SK-N-SH (cell line): ENCODE data around the gene FNDC3B. TPM values are rescaled to one million over a fixed set of nuclear protein-coding genes. Genes with fewer than 3 reads are reported as not detected.

Experiments used
- CTCF ChIA-PET: fragments of 300-600, 350-600 bp; formaldehyde crosslinking; extraction: SDS; loops from one replicate; lab custom pipeline; 2021; lab: Yijun Ruan, JAX
- POLR2A ChIA-PET: fragments of 350-600 bp; sonication (Branson Sonifier 250); formaldehyde crosslinking; extraction: SDS; loops from one replicate; lab custom pipeline; 2020; ENCODE audit warnings: antibody characterized with exemption, inconsistent platforms; lab: Yijun Ruan, JAX
- DNase-seq: peaks from one replicate; pipeline ENCODE4 v3.0.0; 2012
- H2AFZ ChIP-seq: fragments of 200-600 bp; sonication (generic); 2 replicates; pipeline ENCODE4 v1.8.1; 2016; ENCODE audit warnings: antibody characterized with exemption, mild to moderate bottlenecking, low read depth
- H3F3A ChIP-seq: fragments of 200-600 bp; sonication (generic); replicated peaks from 2 replicates; pipeline ENCODE3; 2016; ENCODE audit warnings: antibody characterized with exemption, mild to moderate bottlenecking; ENCODE audit not compliant: insufficient read depth
- H3K27ac ChIP-seq, 2 experiments: fragments of 200-500 bp in 1 of 2; fragments of 200-600 bp in 1 of 2; sonication (Bioruptor generic) in 1 of 2; sonication (generic), shearing (Covaris generic) in 1 of 2; 2 replicates each; pipeline versions ENCODE4 v1.5.1 to v1.6.1; 2014 to 2016; ENCODE audit warnings: low read depth in 2 of 2, inconsistent platforms in 1 of 2, low read length in 1 of 2, mild to moderate bottlenecking in 1 of 2, mixed read lengths in 1 of 2
- H3K27me3 ChIP-seq: fragments of 200-600 bp; sonication (generic), shearing (Covaris generic); 2 replicates; pipeline ENCODE4 v1.6.1; 2016; ENCODE audit warnings: mixed run types; ENCODE audit not compliant: insufficient read depth
- H3K36me3 ChIP-seq, 2 experiments: fragments of 200-500 bp in 1 of 2; fragments of 200-600 bp in 1 of 2; sonication (Bioruptor generic) in 1 of 2; sonication (generic) in 1 of 2; replicated peaks in 1 of 2; 2 replicates each; pipeline versions ENCODE3 to v1.5.1; 2014 to 2016; ENCODE audit warnings: low read length in 1 of 2, mild to moderate bottlenecking in 1 of 2; ENCODE audit not compliant: insufficient read depth in 2 of 2, control insufficient read depth in 1 of 2
- H3K4me1 ChIP-seq, 2 experiments: fragments of 200-500 bp in 1 of 2; fragments of 200-600 bp in 1 of 2; sonication (Bioruptor generic) in 1 of 2; sonication (generic), shearing (Covaris generic) in 1 of 2; 2 replicates each; pipeline versions ENCODE4 v1.5.1 to v1.6.1; 2014 to 2016; ENCODE audit warnings: low read depth in 1 of 2, low read length in 1 of 2, mixed run types in 1 of 2; ENCODE audit not compliant: insufficient read depth in 2 of 2, control insufficient read depth in 1 of 2
- H3K4me2 ChIP-seq: fragments of 200-600 bp; sonication (generic), shearing (Covaris generic); 2 replicates; pipeline ENCODE4 v1.6.1; 2017; ENCODE audit warnings: mixed run types
- H3K4me3 ChIP-seq, 2 experiments: fragments of 200-500 bp in 1 of 2; fragments of 200-600 bp in 1 of 2; sonication (Bioruptor generic) in 1 of 2; sonication (generic), shearing (Covaris generic) in 1 of 2; 2 replicates each; pipeline versions ENCODE4 v1.5.1 to v1.8.1; 2014 to 2016; ENCODE audit warnings: low read depth in 2 of 2, inconsistent platforms in 1 of 2, low read length in 1 of 2, mild to moderate bottlenecking in 1 of 2, mixed read lengths in 1 of 2, moderate library complexity in 1 of 2
- H3K79me2 ChIP-seq: fragments of 200-600 bp; sonication (generic); 2 replicates; pipeline ENCODE4 v1.8.1; 2017; ENCODE audit warnings: mild to moderate bottlenecking; ENCODE audit not compliant: insufficient read depth
- H3K9ac ChIP-seq: fragments of 200-600 bp; sonication (generic); 2 replicates; pipeline ENCODE4 v1.6.1; 2017; ENCODE audit warnings: mixed run types
- H3K9me2 ChIP-seq: fragments of 200-600 bp; sonication (generic); 2 replicates; pipeline ENCODE4 v1.6.1; 2017; ENCODE audit warnings: mixed run types
- H3K9me3 ChIP-seq: fragments of 200-600 bp; sonication (generic); 2 replicates; pipeline ENCODE4 v1.6.1; 2017; ENCODE audit warnings: mixed run types, mild to moderate bottlenecking, moderate library complexity
- H4K20me1 ChIP-seq: fragments of 200-600 bp; sonication (generic); 2 replicates; pipeline ENCODE4 v1.6.1; 2017; ENCODE audit warnings: mild to moderate bottlenecking, mixed run types; ENCODE audit not compliant: insufficient read depth
- CHD2 ChIP-seq: fragments of 150-350 bp; IDR thresholded peaks from 2 replicates; pipeline ENCODE4 v1.6.1; 2018; ENCODE audit warnings: low read length; ENCODE audit not compliant: partially characterized antibody
- ELF1 ChIP-seq: IDR thresholded peaks from 2 replicates; pipeline ENCODE4 v1.4.0; 2012
- EP300 ChIP-seq, 2 experiments: IDR thresholded peaks; 2 replicates each; pipeline versions ENCODE4 v1.4.0 to v1.6.1; 2012; ENCODE audit warnings: borderline replicate concordance in 1 of 2, low read depth in 1 of 2, low read length in 1 of 2
- EZH2phosphoT487 ChIP-seq: fragments of 200-600 bp; sonication (generic); IDR thresholded peaks from 2 replicates; pipeline ENCODE4 v1.6.1; 2017; ENCODE audit warnings: low read depth, mixed run types, mild to moderate bottlenecking, antibody characterized with exemption, moderate library complexity, borderline replicate concordance
- FOSL2 ChIP-seq: IDR thresholded peaks from 2 replicates; pipeline ENCODE4 v1.4.0; 2012; ENCODE audit warnings: low read depth, mild to moderate bottlenecking, moderate library complexity, borderline replicate concordance
- FOXM1 ChIP-seq: IDR thresholded peaks from 2 replicates; pipeline ENCODE4 v1.4.0; 2012; ENCODE audit warnings: low read depth, mild to moderate bottlenecking
- GABPA ChIP-seq: IDR thresholded peaks from 2 replicates; pipeline ENCODE4 v1.4.0; 2012; ENCODE audit warnings: low read depth, mild to moderate bottlenecking
- IRF3 ChIP-seq: fragments of 150-350 bp; IDR thresholded peaks from 2 replicates; pipeline ENCODE4 v1.6.1; 2016; ENCODE audit warnings: mild to moderate bottlenecking, low read depth, low read length
- JUND ChIP-seq: IDR thresholded peaks from 2 replicates; pipeline ENCODE4 v1.4.0; 2012
- MEF2A ChIP-seq: IDR thresholded peaks from 2 replicates; pipeline ENCODE4 v1.4.0; 2012; ENCODE audit warnings: low read depth, borderline replicate concordance
- MXI1 ChIP-seq: IDR thresholded peaks from 2 replicates; pipeline ENCODE4 v1.6.1; 2012; ENCODE audit warnings: mild to moderate bottlenecking, low read depth, low read length, improper control_type of control experiment
- NFIC ChIP-seq: IDR thresholded peaks from 2 replicates; pipeline ENCODE4 v1.4.0; 2012; ENCODE audit warnings: borderline replicate concordance
- RAD21 ChIP-seq: IDR thresholded peaks from 2 replicates; pipeline ENCODE4 v1.6.1; 2012; ENCODE audit warnings: mild to moderate bottlenecking, low read length
- RCOR1 ChIP-seq: fragments of 150-350 bp; IDR thresholded peaks from 2 replicates; pipeline ENCODE4 v1.6.1; 2017; ENCODE audit warnings: antibody characterized with exemption, low read length
- REST ChIP-seq: IDR thresholded peaks from 2 replicates; pipeline ENCODE4 v1.6.1; 2012; ENCODE audit warnings: mild to moderate bottlenecking, low read depth, low read length, moderate library complexity
- RXRA ChIP-seq: IDR thresholded peaks from 2 replicates; pipeline ENCODE4 v1.4.0; 2012; ENCODE audit warnings: low read depth, mild to moderate bottlenecking, borderline replicate concordance
- SIN3A ChIP-seq: IDR thresholded peaks from 2 replicates; pipeline ENCODE4 v1.6.1; 2012; ENCODE audit warnings: low read depth, mild to moderate bottlenecking, low read length, moderate library complexity, borderline replicate concordance
- SMC3 ChIP-seq: IDR thresholded peaks from 2 replicates; pipeline ENCODE4 v1.6.1; 2012; ENCODE audit warnings: low read depth, low read length, improper control_type of control experiment
- TCF12 ChIP-seq: IDR thresholded peaks from 2 replicates; pipeline ENCODE4 v1.4.0; 2012
- TEAD4 ChIP-seq: IDR thresholded peaks from 2 replicates; pipeline ENCODE4 v1.4.0; 2012; ENCODE audit warnings: mild to moderate bottlenecking, borderline replicate concordance; ENCODE audit not compliant: insufficient read depth
- USF2 ChIP-seq: fragments of 150-350 bp; IDR thresholded peaks from 2 replicates; pipeline ENCODE4 v1.6.1; 2017; ENCODE audit warnings: antibody characterized with exemption, low read length, low read depth, borderline replicate concordance
- WGBS: methylation state at CpG from one replicate; pipeline ENCODE4 v1.1.6; 2017; ENCODE audit warnings: low lambda C conversion rate; 5-methylcytosine and 5-hydroxymethylcytosine counted together
- polyA plus RNA-seq, 3 experiments: library from polyadenylated mRNA; depleted of rRNA; stranded (reverse); fragments of >200 nt; gene quantifications; 2 replicates each; pipeline ENCODE4 v1.2.3, GENCODE V29; 2012
- TF ChIP-seq, protein P1 (sequence below): IDR thresholded peaks from 2 replicates; pipeline ENCODE4 v1.4.0; 2012; ENCODE audit warnings: low read depth, borderline replicate concordance

Gene FNDC3B
- polyA plus RNA-seq, 1 of the 3 experiments (the other 2 are of a cell fraction): 10.4 TPM

DNA sequence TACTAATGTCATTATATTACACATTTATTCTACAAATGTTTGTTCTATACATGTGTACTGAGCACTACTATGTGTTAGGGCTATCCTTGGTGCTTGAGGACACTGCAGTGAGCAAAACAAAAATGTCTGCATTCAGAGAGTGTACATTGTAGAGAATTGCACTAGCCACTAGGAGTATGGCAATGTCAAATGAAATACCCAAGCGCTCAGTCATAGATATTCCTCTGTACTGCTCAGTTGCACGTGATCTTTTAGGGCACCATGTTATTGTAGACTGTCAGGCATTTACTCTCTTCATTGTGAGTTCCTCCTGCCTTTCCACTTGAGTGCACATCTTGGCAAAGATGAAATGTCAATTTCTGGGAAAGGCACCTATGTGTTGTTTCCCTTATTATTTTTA lies 36.8 kb downstream of the FNDC3B start:
- H3K27ac ChIP-seq: no peak overlapping the region
- H3K4me1 ChIP-seq: peaks cover 0 to 4% of the 10 kb centered on the region in 2 experiments; a peak in 2 of 4 replicates
- POLR2A ChIA-PET: no interaction called here
- CTCF ChIA-PET: no interaction called here
- peaks cover 87% of the 10 kb centered on the region for H4K20me1 ChIP-seq
- H3K9me2 ChIP-seq: no peaks in the 10 kb centered on the region
- whole genome bisulfite sequencing: 100% methylated on average over 2 of the region's 2 CpGs
- no peaks in the 10 kb centered on the region for H3K9me3 ChIP-seq
- no peaks in the 10 kb centered on the region for H3F3A ChIP-seq
- H3K36me3 ChIP-seq: peaks cover 9 to 41% of the 10 kb centered on the region in 2 experiments
- TF ChIP-seq FOSL2: no peak
- TF ChIP-seq RCOR1: no peak
- TF ChIP-seq NFIC: no peak
- TF ChIP-seq, protein P1, sequence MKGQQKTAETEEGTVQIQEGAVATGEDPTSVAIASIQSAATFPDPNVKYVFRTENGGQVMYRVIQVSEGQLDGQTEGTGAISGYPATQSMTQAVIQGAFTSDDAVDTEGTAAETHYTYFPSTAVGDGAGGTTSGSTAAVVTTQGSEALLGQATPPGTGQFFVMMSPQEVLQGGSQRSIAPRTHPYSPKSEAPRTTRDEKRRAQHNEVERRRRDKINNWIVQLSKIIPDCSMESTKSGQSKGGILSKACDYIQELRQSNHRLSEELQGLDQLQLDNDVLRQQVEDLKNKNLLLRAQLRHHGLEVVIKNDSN: no peak
- TF ChIP-seq EP300 (IDR thresholded peaks at IDR 0.05; ENCODE audit: borderline replicate concordance in 1 of 2, low read depth in 1 of 2, low read length in 1 of 2): no peak
- no peak for TF ChIP-seq ELF1
- no peak for TF ChIP-seq TEAD4
- TF ChIP-seq SIN3A: no peak
- no peak for TF ChIP-seq RAD21
- H3K79me2 ChIP-seq: peaks cover 100% of the 10 kb centered on the region
- no peak overlapping the region for H3K9ac ChIP-seq
- H2AFZ ChIP-seq: no peak overlapping the region
- no peak overlapping the region for H3K4me2 ChIP-seq
- H3K27me3 ChIP-seq: no peaks in the 10 kb centered on the region
- no peak for DNase-seq
- no peak overlapping the region for H3K4me3 ChIP-seq

DNA sequence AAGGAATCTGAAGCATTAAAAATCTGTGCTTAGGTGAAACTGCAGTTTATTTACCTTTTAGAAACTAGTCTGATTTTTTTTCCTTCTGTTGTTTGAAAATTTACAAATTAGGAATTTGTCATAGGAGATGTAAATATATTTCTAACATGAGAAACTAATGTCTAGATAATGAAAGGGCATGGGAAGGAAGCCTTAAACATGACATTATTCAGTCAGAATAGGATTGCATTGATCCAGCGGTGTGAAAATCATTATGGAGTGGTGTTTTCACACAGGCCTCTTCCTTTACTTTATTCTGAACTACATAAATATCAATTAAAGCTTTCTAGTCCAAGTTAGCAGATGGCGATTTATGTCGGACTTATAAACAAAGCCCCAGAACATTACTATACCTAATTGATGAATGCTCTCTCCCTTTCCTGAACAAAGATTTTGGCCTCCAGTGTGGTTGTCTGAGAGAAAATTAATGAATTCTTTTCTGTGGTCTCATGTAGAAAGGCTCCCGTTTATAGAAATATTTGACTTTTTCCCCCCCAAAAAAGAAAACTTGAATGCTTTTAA lies 37.9 kb downstream of the FNDC3B start:
- no peaks in the 10 kb centered on the region for H3K27me3 ChIP-seq
- no peaks in the 10 kb centered on the region for H3K9me3 ChIP-seq
- no peak overlapping the region for H2AFZ ChIP-seq
- no peak for DNase-seq
- H3K79me2 ChIP-seq: peaks cover 99% of the 10 kb centered on the region
- peaks cover 8% of the 10 kb centered on the region for H3F3A ChIP-seq
- peaks cover 88% of the 10 kb centered on the region for H4K20me1 ChIP-seq
- 95% methylated on average over 4 of the region's 4 CpGs for WGBS
- H3K36me3 ChIP-seq: peaks cover 9 to 40% of the 10 kb centered on the region in 2 experiments
- H3K27ac ChIP-seq: no peak overlapping the region
- no peak overlapping the region for H3K4me2 ChIP-seq
- peaks cover 0 to 9% of the 10 kb centered on the region in 2 experiments; a peak in 3 of 4 replicates for H3K4me1 ChIP-seq
- ChIA-PET CTCF (no interaction called here), POLR2A (no interaction called here)
- no peak overlapping the region for H3K4me3 ChIP-seq
- no peaks in the 10 kb centered on the region for H3K9me2 ChIP-seq
- no peak overlapping the region for H3K9ac ChIP-seq
- TF ChIP-seq TCF12: no peak
- TF ChIP-seq MEF2A: no peak
- TF ChIP-seq MXI1: no peak
- no peak for TF ChIP-seq USF2
- no peak for TF ChIP-seq JUND
- TF ChIP-seq IRF3: no peak
- TF ChIP-seq FOXM1: no peak
- no peak for TF ChIP-seq NFIC
- TF ChIP-seq ELF1: no peak
- no peak for TF ChIP-seq SMC3
- no peak for TF ChIP-seq CHD2
- TF ChIP-seq GABPA: no peak
- TF ChIP-seq RXRA: no peak
- TF ChIP-seq REST: no peak
- TF ChIP-seq RCOR1: no peak
- no peak for TF ChIP-seq EP300 (IDR thresholded peaks at IDR 0.05; ENCODE audit: borderline replicate concordance in 1 of 2, low read depth in 1 of 2, low read length in 1 of 2)
- TF ChIP-seq EZH2phosphoT487: no peak
